ENCODE results near the gene DNAJC30.

DNA sequence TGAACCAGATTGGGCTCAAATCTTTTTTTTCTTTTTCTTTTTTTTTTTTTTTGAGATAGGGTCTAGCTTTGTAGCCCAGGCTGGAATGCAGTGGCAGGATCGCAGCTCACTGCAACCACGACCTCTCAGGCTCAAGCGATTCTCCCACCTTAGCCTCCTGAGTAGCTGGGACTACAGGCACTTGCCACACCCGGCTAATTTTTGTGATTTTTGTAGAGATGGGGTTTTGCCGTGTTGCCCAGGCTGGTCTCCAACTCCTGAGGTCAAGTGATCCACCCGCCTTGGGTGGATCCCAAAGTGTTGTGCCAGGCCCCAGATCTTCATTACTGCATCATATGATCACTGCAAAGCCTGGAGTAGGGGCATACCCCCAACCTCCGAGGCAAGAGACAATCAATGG is 2.8 kb downstream of the DNAJC30 start:
- no peak for TF ChIP-seq POLR2A (IDR thresholded peaks at IDR 0.05; ENCODE audit: control extremely low read depth in 1 of 2, low read depth in 2 of 2, low read length in 2 of 2)
- no peak for TF ChIP-seq EP300 (IDR thresholded peaks at IDR 0.05; ENCODE audit: borderline replicate concordance in 1 of 2, low read depth in 2 of 2, low read length in 2 of 2)
- no peak for TF ChIP-seq CREB1 (IDR thresholded peaks at IDR 0.05)
- no peak for TF ChIP-seq RFX5 (IDR thresholded peaks at IDR 0.05; ENCODE audit: borderline replicate concordance, low read depth, low read length)
- TF ChIP-seq POLR2AphosphoS5 (IDR thresholded peaks at IDR 0.05; ENCODE audit: low read depth, low read length): no peak
- no peak for TF ChIP-seq EZH2 (IDR thresholded peaks at IDR 0.05; ENCODE audit: low read depth, low read length, severe bottlenecking)
- TF ChIP-seq, protein P1, sequence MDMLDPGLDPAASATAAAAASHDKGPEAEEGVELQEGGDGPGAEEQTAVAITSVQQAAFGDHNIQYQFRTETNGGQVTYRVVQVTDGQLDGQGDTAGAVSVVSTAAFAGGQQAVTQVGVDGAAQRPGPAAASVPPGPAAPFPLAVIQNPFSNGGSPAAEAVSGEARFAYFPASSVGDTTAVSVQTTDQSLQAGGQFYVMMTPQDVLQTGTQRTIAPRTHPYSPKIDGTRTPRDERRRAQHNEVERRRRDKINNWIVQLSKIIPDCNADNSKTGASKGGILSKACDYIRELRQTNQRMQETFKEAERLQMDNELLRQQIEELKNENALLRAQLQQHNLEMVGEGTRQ (IDR thresholded peaks at IDR 0.05; ENCODE audit: low read length): no peak
- no peak for TF ChIP-seq CBX5 (IDR thresholded peaks at IDR 0.05; ENCODE audit: low read depth, low read length)
- TF ChIP-seq NRF1 (IDR thresholded peaks at IDR 0.05; ENCODE audit: low read depth, low read length): no peak
- no peak for TF ChIP-seq CBX8 (IDR thresholded peaks at IDR 0.05; ENCODE audit: borderline replicate concordance, low read depth, low read length)
- no peak for TF ChIP-seq BRCA1 (IDR thresholded peaks at IDR 0.05; ENCODE audit: low read depth, low read length)
- TF ChIP-seq, protein P2, sequence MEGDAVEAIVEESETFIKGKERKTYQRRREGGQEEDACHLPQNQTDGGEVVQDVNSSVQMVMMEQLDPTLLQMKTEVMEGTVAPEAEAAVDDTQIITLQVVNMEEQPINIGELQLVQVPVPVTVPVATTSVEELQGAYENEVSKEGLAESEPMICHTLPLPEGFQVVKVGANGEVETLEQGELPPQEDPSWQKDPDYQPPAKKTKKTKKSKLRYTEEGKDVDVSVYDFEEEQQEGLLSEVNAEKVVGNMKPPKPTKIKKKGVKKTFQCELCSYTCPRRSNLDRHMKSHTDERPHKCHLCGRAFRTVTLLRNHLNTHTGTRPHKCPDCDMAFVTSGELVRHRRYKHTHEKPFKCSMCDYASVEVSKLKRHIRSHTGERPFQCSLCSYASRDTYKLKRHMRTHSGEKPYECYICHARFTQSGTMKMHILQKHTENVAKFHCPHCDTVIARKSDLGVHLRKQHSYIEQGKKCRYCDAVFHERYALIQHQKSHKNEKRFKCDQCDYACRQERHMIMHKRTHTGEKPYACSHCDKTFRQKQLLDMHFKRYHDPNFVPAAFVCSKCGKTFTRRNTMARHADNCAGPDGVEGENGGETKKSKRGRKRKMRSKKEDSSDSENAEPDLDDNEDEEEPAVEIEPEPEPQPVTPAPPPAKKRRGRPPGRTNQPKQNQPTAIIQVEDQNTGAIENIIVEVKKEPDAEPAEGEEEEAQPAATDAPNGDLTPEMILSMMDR (IDR thresholded peaks at IDR 0.05; ENCODE audit: control extremely low read depth in 1 of 3, insufficient read depth in 1 of 3, low read depth in 1 of 3, low read length in 3 of 3): no peak
- no peak for TF ChIP-seq RXRA (IDR thresholded peaks at IDR 0.05; ENCODE audit: insufficient read depth, low read depth, low read length)
